NB4 (cell line): ENCODE results near the gene FAM20C.

Source experiments
- CTCF ChIP-seq: IDR thresholded peaks from one replicate; pipeline ENCODE4 v1.5.1; 2012; ENCODE audit warnings: low read depth, low read length
- POLR2A ChIP-seq: IDR thresholded peaks from 2 replicates; pipeline ENCODE4 v1.6.1; 2011; ENCODE audit warnings: mild to moderate bottlenecking; ENCODE audit not compliant: insufficient read length; ENCODE audit errors: extremely low read depth

DNA sequence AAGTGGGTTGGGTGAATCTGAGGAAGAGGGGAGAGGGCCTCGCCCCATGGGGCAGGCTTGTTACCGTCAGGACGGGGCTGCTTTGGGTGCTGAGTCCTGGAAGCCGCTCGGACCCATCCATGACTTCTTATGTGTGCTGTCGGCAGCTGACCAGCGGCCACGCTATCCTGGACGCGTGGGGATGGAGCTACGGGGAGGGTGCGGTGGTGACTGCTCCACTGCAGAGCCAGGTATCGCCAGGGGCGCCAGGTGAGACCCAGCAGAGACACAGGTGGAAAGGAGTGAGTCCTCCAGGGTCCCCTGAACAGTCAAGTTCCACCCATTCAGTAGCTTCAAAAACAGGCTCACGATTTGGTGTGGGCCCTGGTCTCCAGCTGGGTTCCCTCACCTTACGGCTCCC lies 10.6 kb upstream of the FAM20C start:
- no peak for TF ChIP-seq CTCF
- no peak for TF ChIP-seq POLR2A
